Thyroid gland (tissue), 4 donors: ENCODE data around the gene ARL2. TPM values are rescaled to one million over a fixed set of nuclear protein-coding genes. Genes with fewer than 3 reads are reported as not detected.

Experiments used
- DNase-seq, 2 donors: peaks; one replicate each; pipeline ENCODE4 v3.0.0-alpha.2; 2019
- H3K27ac ChIP-seq, 3 donors: fragments of 200-600 bp; sonication (generic); 1 replicate in 2 of 3; 2 replicates in 1 of 3; pipeline ENCODE4 v1.5.1; 2016 to 2019; ENCODE audit warnings: mild to moderate bottlenecking in 1 of 3, moderate library complexity in 1 of 3
- H3K27me3 ChIP-seq: fragments of 200-600 bp; sonication (generic); one replicate; pipeline ENCODE4 v1.5.1; 2019
- H3K36me3 ChIP-seq, 2 donors: fragments of 200-600 bp; sonication (generic); one replicate each; pipeline ENCODE4 v1.5.1; 2016 to 2019
- H3K4me1 ChIP-seq, 2 donors: fragments of 200-600 bp; sonication (generic); one replicate each; pipeline ENCODE4 v1.5.1; 2017 to 2019
- H3K4me3 ChIP-seq, 3 donors: fragments of 200-600 bp; sonication (generic); replicated peaks in 1 of 3; 1 replicate in 2 of 3; 2 replicates in 1 of 3; pipeline ENCODE4 v1.5.1; 2016; ENCODE audit warnings: mild to moderate bottlenecking in 1 of 3
- H3K9me3 ChIP-seq: fragments of 200-600 bp; sonication (generic); one replicate; pipeline ENCODE4 v1.5.1; 2017
- POLR2A ChIP-seq, 2 donors: fragments of 450-650 bp; IDR thresholded peaks; one replicate each; pipeline ENCODE4 v1.6.1; 2017; ENCODE audit warnings: antibody characterized with exemption in 2 of 2, mild to moderate bottlenecking in 2 of 2, moderate library complexity in 1 of 2
- WGBS, 2 donors: methylation state at CpG; one replicate each; pipeline ENCODE4 v1.1.5; 2017; 5-methylcytosine and 5-hydroxymethylcytosine counted together
- intact Hi-C: fragments of 100-400 bp; cut with DNase I; formaldehyde crosslinking; loops from one replicate; pipeline ENCODE4 v1.15.1; 2023
- total RNA-seq, 4 donors: library from RNA; depleted of rRNA; stranded (reverse); fragments of >200 nt; gene quantifications; one replicate each; pipeline ENCODE4 v1.2.3, GENCODE V29; 2016
- TF ChIP-seq, protein P1 (sequence below), 6 experiments: fragments of 200-600 bp in 3 of 6; fragments of 450-650 bp in 3 of 6; sonication (generic) in 3 of 6; IDR thresholded peaks; one replicate each; pipeline ENCODE4 v1.5.1; 2016 to 2019; ENCODE audit warnings: antibody characterized with exemption in 6 of 6, mild to moderate bottlenecking in 2 of 6, inconsistent platforms in 1 of 6, moderate library complexity in 1 of 6

ARL2 gene
- total RNA-seq, 4 donors from 2014 or later = 76.6 to 166 (median 119) TPM

DNA sequence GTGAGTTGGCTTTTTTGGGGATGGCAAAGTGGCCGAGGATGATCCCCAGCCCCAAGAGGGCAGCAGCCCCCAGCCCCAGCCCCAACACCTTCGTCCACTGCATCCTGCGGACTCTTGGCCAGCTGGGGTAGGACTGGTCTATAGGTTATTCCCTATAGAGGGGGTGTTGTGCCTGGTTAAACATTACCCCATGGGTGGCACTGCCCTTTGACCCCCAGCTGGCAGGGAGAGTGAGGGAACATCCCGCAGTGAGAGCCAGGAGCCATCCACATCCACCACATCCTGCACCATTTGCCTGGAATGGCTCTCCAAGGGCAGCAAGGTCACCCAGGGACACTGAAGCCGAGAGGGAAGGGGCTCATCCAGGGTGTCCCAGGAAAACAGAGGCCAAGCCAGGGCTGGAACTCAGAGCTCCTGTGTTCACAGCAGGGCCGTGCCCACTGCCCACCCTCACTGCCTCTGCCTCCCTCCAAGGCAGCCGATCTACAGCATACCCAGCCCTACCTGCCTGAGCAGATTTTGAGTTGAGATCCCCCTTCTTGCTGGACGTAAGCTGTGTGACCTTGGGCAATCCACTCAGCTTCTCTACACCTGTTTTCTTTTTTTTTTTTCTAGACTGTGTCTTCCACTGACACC lies 44.6 kb downstream of the ARL2 start, which contains the start of gene NAALADL1:
Gene NAALADL1 (minus strand): TSS at position 135 of the 636 bp plus-strand sequence. CDS start 32 bp downstream, at position 103.
- Histone ChIP-seq H3K27ac (no peak within 1 kb of the TSS), H3K9me3 (no peaks in the 10 kb centered on the region), H3K4me1 (no peaks in the 10 kb centered on the region), H3K4me3 (no peak within 1 kb of the TSS), H3K27me3 (no peaks in the 10 kb centered on the region), H3K36me3 (no peaks in the 10 kb centered on the region)
- 78 to 79% methylated on average over 3 to 5 of the region's 8 CpGs for WGBS, 2 donors
- no peak for TF ChIP-seq POLR2A (IDR thresholded peaks at IDR 0.05)
- no peak for DNase-seq
- intact Hi-C loops = no loop called here

DNA sequence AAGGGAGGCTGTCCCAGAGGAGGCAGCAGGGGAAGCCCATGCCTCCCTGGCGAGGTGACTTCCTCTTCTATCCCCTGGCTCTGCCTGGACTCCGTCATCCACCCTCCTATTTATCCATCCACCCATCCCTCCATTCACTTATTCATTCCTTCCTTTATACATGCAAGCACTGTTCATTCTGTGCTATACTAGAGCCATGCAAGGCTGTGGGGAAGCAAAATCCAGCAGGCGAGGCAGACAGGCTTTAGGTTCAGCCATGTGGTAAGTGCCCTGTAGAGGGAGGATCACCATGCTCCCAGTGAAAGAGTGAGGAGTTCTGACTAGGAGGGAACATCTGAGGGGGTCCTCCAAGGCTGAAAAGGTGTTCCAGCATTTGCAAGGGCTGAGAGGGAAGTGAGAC lies 45.6 kb downstream of the ARL2 start:
- TF ChIP-seq POLR2A (IDR thresholded peaks at IDR 0.05) = no peak
- TF ChIP-seq, protein P1, sequence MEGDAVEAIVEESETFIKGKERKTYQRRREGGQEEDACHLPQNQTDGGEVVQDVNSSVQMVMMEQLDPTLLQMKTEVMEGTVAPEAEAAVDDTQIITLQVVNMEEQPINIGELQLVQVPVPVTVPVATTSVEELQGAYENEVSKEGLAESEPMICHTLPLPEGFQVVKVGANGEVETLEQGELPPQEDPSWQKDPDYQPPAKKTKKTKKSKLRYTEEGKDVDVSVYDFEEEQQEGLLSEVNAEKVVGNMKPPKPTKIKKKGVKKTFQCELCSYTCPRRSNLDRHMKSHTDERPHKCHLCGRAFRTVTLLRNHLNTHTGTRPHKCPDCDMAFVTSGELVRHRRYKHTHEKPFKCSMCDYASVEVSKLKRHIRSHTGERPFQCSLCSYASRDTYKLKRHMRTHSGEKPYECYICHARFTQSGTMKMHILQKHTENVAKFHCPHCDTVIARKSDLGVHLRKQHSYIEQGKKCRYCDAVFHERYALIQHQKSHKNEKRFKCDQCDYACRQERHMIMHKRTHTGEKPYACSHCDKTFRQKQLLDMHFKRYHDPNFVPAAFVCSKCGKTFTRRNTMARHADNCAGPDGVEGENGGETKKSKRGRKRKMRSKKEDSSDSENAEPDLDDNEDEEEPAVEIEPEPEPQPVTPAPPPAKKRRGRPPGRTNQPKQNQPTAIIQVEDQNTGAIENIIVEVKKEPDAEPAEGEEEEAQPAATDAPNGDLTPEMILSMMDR (IDR thresholded peaks at IDR 0.05) = no peak
- intact Hi-C loops = no loop called here
- WGBS, 2 donors = 46 to 70% methylated on average over 3 of the region's 3 CpGs
- no peaks in the 10 kb centered on the region for H3K4me1 ChIP-seq
- H3K27ac ChIP-seq = no peak overlapping the region
- H3K27me3 ChIP-seq = no peaks in the 10 kb centered on the region
- no peak overlapping the region for H3K4me3 ChIP-seq
- no peaks in the 10 kb centered on the region for H3K9me3 ChIP-seq
- no peak for DNase-seq
- H3K36me3 ChIP-seq = no peaks in the 10 kb centered on the region

DNA sequence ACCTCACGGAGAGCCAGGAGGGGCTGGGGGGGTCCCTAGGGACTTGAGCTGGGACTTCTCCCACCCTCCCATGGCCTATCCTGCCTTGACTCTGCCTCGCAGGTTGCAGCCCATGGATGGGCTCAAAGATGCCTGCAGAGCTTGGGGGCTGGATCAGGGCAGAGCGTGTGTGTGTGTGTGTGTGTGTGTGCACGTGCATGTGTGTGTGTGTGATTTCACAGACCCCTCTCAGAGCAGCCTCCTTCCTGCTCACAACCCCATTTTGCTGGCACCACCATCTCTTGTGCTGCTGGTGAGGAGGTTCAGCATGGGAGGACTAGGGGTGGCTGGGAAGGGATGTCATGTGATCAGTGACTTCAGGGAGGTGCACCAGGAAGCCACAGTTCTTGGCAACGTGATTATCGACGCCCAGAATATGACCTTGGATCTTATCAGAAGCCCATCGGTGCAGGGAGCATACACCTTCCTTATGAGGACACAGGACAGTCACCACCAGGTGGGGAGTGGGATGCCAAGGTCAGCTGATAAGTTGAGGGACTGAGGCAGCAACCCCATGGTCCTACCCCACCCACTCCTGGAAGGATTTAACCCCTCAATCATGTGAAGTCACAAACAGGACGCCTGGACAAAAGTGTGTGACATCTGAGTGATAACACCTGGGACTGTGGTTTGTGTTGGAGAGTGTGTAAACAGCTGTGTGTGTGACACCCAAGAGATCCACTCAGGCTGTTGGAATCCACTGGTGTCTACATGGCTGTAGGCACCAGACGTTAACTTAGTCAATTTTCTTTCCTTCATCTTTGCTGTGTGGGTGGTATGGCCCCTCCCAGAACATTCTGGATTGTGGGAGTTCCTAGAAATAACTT lies 46.2 kb downstream of the ARL2 start:
- intact Hi-C loops = no loop called here
- Histone ChIP-seq H3K4me1 (no peaks in the 10 kb centered on the region), H3K36me3 (no peaks in the 10 kb centered on the region), H3K27me3 (no peaks in the 10 kb centered on the region), H3K9me3 (no peaks in the 10 kb centered on the region), H3K4me3 (no peak overlapping the region), H3K27ac (no peak overlapping the region)
- 72 to 74% methylated on average over 6 to 10 of the region's 10 CpGs for WGBS, 2 donors
- no peak for TF ChIP-seq POLR2A (IDR thresholded peaks at IDR 0.05)
- TF ChIP-seq, protein P1 (IDR thresholded peaks at IDR 0.05) = no peak
- DNase-seq = no peak

DNA sequence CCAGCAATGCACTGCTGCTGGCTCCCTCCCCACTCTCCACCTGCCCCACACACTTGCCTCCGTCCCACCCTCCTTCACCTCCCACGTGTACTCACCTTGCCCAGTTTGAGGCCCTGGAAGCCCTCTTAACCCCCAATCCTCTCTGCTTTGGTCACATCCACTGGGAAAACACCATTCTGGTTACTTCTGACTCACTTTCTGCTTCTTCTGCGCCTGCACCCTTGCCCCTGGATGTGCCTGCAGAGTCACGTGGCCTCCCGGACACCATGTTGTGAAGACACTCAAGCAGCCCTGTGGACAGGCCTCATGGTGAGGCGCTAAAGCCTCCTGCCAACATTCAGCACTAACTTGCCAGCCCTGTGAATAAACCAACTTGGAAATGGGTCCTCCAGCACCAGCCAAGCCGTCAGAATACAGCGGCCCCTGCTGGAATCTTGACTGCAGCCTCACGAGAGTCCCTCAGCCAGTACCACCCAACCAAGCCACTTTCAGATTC lies 47.0 kb downstream of the ARL2 start:
- Histone ChIP-seq H3K4me3 (no peak overlapping the region), H3K4me1 (no peaks in the 10 kb centered on the region), H3K27me3 (no peaks in the 10 kb centered on the region), H3K36me3 (no peaks in the 10 kb centered on the region), H3K27ac (no peak overlapping the region), H3K9me3 (no peaks in the 10 kb centered on the region)
- TF ChIP-seq, protein P1 (IDR thresholded peaks at IDR 0.05) = no peak
- TF ChIP-seq POLR2A (IDR thresholded peaks at IDR 0.05) = no peak
- WGBS, 2 donors = 55 to 61% methylated on average over 9 of the region's 9 CpGs
- no peak for DNase-seq
- intact Hi-C loops = no loop called here

DNA sequence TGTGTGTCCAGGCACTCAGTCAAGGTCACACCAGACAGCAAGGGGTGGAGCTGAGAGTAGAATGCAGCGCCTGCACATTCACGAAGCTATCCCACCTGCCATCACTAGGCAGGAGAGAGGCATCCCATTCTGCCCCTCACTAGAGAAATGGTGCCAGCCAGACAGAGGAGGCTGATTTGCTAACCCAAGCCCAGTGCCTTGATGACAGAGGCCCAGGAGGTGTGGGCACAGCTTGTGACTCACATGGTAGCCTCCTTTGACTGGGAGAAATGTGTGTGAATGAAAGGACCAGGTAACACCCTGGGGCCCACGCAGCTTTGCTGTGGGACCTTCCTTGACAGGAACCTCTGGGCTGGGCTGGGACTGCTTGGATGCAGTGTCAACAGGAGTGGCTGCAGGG lies 49.6 kb downstream of the ARL2 start:
- H3K4me3 ChIP-seq = no peak overlapping the region
- TF ChIP-seq POLR2A (IDR thresholded peaks at IDR 0.05) = no peak
- TF ChIP-seq, protein P1 (IDR thresholded peaks at IDR 0.05) = no peak
- intact Hi-C loops = no loop called here
- no peaks in the 10 kb centered on the region for H3K36me3 ChIP-seq
- no peaks in the 10 kb centered on the region for H3K9me3 ChIP-seq
- WGBS, 2 donors = 76 to 80% methylated on average over 2 to 3 of the region's 3 CpGs
- no peaks in the 10 kb centered on the region for H3K27me3 ChIP-seq
- DNase-seq = no peak
- no peaks in the 10 kb centered on the region for H3K4me1 ChIP-seq
- H3K27ac ChIP-seq = no peak overlapping the region
